ENCODE data around the gene SPEM1.
"Not testable (repeated sequence)": the region's sequence is repeated elsewhere in the genome, so short reads cannot be mapped to it uniquely, and the experiment has no call there.

SPEM1 gene

DNA sequence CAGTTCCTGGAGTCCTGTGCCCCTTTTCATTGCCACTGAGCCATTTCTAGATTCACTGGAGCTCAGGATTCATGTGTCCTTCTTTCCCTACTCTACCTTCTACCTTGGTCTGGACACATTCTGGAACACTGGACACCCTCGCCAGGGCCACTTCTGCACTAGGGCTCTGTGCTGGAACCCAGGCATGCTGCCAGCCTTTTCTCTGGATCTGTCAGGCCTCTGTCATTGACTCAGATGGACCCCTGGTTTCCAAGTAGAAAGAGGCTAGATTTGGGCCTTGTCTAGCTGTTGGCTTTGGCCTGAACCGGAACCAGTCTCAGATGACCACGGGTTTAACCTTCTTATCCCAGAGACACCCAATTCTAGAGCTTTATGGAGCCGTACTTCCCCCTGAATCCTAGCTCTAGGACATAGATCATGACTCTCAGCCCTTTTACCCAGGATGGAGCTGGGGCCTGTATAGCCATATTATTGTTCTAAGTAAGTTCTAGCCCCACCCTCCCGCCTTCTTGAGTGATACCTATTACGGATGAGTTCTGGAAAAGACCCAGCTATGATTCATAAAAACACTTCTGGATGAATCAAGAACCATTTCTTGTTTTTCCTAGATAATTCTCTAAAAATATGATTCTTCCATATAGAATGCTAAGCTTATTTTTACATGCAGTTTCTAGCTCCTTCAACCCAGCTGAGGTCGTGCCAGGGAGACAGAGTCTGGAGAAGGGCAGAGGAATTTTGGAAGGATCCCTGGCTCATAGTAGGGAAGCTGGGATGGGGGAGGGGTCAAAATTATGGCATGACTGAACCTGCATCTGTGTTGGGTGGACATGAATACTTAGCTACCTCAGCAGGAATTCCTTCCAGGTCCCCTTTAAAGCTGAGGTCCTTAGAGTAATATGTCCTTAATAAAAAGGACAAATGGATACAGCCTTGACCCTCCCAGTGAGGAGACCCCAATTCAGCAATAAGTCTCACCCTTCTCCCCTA is 23.7 kb downstream of the SPEM1 start:
- no peak for DNase-seq

DNA sequence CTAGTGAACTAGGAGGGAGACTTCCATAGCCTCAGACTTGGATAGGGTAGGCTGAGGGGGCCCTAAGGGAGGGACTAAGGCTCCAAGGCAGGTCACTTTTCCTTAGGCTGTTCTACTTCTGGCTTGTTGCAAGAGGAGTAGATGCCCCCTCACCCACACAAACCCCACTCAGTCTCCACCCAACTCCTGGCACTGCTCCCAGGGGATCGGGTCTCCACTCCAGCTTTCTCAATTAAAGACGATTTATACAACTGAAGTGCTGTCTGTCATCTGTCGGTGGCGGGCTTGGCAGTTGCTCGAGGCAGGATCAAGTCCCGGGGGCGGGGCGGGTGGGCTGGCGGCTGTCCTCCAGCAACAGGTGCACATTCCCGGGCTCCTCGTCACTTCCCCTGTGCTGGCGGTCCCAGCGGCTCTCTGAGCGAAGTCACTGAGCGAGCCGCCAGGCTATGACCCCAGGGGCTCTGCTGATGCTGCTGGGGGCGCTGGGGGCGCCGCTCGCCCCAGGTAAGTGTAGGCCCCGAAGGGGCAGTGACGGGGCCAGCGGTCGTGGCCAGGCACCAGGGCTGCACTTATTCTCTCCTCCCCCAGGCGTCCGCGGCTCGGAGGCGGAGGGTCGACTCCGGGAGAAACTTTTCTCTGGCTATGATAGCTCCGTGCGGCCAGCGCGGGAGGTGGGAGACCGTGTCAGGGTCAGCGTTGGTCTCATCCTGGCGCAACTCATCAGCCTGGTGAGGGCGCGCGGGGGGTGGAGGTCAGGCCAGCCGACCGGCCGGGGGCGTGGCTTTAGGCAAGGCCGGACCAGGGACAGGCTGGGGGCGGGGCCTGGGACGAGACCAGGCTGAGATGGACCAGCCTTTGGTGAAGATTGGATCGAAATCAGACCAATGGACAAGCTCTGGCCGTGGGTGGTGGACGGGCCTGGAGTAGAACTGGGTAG is 24.8 kb downstream of the SPEM1 start, which contains the start of gene CHRNB1:
TSS of gene CHRNB1 (plus strand) at position 380 of the 937 bp plus-strand sequence. CDS start at position 447, 67 bp downstream.
- peak; percentile 69 for DNase-seq

DNA sequence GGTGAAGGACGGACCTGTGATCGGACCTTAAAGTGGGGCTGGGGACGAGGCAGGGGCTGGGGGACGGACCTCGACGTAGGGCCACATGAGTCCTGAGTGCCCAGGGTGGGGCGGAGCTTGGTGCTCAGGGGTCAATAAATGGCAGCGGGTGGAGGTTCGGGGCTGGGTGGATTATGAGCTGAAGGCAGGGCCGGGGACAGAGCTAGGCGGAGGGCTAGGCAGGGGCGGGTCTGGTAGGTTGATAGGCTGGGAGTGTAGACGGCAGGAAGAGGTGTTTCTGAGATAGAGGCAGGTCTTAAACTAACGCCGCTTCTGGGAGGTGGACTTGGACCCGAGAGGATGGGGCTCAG is 25.5 kb downstream of the SPEM1 start:
- DNase-seq: no peak

GRCh38 chr17:7448461-7448860 is 28.3 kb downstream of the SPEM1 start:
- DNase-seq: no peak

GRCh38 chr17:7459961-7460545 is 39.9 kb downstream of the SPEM1 start:
- no peak for DNase-seq

DNA sequence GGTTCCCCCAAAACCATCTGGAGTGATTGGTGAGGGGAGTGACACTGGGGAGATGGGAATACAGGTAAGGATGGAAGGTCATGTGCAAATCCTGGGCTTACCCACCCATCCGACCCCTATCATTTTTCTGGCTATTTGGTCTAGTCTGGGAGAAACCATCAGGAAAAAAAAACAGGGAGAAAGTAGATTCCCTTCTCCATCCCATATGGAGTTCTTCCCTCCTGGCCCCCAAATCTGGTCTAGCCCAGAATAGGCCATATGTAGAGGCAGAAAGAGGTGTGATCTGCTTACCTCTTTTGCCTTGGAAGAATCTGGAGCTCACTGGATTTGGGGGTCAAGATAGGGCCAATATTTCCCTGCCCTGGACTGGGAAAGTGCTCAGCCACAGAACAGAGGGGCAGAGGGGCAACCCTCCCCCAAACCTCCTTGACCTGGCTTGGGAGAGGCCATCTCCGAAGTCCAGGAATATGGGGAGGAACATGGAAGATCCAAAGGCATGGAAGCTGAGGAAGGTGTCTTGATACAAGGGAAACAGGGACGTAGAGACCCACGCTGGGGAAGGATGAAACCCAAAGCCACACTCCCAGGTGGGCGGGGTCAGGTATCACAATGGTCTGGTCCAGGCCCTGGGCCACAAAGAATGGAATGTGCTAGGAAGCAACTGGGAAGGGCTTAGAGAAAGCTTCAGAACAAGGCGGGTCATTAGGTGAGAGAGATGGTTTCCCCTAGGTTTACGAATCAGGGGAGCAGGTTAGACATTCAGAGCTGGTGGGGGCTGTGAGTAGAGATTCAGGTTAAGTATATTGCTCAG is 40.9 kb downstream of the SPEM1 start:
- no peak for DNase-seq

- DNase-seq: no peak
Observed at GRCh38 chr17:7462474-7463371, 42.6 kb downstream of the SPEM1 start.

- DNase-seq: no peak
Observed at GRCh38 chr17:7463372-7463846, 43.3 kb downstream of the SPEM1 start.

DNA sequence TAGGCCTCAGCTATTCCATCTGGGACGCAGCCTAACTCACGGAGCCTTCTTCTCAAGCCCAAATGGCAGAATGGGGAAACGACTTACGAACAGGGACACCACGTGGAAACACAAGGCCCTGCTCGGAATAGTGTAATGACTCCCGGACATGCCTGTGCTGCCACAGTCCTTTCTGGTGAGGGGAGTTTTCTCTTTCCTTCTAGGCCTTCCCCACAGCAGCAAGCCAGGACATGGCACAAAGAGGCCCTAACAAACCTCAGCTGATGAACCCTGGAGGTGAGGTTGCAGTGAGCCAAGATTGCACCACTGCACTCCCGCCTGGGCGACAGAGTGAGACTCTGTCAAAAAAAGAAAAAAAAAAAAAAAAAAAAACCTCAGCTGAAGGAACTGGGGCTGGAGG is 44.0 kb downstream of the SPEM1 start:
- DNase-seq: no peak

DNA sequence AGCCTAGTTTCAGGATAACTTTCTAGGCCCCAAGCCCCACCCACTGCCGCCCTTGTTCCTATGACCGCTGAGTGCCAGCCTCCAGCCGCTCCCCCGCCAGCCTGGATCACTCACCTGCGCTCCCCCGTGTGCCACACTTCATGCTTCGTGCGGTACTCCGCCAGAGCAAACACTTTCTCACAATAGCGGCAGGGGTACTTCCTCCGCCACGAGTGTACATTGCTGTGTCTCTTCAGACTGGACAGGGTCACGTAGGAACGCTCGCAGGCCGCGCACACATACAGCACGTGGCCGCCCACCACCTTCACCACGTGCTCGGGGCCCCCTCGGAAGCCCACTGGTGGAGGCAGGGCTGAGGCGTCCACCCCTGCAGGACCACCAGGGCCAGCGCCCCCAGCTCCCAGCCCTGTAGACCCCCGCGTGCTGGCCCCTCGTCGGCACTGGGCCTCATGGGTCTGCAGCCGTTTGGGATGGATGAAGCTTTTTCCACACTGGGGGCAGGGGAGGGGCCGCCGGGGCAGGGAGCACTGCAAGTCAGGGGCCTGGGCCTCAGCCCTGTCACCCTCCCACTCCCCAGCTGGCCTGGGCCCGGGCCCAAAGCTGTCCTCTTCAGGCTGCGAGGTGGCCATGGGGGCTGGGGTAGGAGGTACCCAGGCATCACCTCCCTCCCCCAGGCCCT is 45.6 kb downstream of the SPEM1 start:
- DNase-seq: no peak

GRCh38 chr17:7466318-7466638 is 46.2 kb downstream of the SPEM1 start:
- DNase-seq: no peak

- no peak for DNase-seq
Observed at GRCh38 chr17:7466639-7467341, 46.7 kb downstream of the SPEM1 start.

DNA sequence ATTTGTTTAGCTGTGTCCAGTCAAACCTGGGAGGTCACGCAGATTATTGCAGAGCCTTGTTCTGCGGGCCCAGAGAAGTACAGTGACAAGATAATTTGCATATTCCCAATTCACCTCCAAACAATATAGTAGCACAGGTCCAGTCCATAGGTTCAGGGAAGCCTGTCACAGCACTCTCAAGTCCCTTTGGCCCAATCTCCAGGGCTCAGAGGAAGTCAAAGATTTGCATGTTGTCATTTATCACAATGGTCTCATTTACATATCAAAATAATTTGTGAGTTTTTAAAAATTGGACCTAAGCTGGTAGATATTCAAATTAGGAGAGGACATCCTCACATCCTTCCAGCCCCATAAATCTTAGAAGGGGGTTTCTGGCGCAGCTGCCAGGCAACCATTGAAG is 47.4 kb downstream of the SPEM1 start:
- no peak for DNase-seq

GRCh38 chr17:7468290-7468689 is 48.2 kb downstream of the SPEM1 start:
- DNase-seq: no peak

DNA sequence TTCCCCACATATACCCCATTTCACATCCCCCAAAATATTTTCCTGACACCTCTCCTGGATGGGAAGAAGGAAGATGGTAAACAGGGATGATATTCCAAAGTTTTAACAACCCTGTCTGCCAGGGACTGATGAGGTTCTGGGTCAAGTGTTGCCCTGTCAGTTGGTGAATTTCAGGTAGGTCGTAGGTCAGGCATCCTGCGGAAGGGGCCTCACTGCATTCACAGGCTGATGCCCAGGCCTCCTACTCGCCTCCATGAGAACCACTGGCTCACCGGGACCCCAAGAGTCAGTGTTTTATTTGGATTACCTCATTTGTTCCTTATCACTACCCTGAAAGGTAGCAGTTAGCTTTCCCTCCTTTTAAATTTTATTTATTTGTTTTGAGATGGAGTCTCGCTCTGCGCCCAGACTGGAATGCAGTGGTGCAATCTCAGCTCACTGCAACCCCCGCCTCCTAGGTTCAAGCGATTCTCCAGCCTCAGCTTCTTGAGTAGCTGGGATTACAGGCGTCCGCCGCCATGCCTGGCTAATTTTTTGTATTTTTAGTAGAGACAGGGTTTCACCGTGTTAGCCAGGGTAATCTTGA is 48.8 kb downstream of the SPEM1 start:
- no peak for DNase-seq

GRCh38 chr17:7469843-7470242 is 49.7 kb downstream of the SPEM1 start:
- DNase-seq: not testable (repeated sequence)

GRCh38 chr17:7470457-7470973 is 50.4 kb downstream of the SPEM1 start:
- DNase-seq: not testable (repeated sequence)
